Caco-2 (cell line): ENCODE data around the gene GLRA2. TPM values are rescaled to one million over a fixed set of nuclear protein-coding genes. Genes with fewer than 3 reads are reported as not detected.

ENCODE experiments used
- BruUV-seq: library from RNA; stranded (reverse); fragments of 400-500 nt; replicated peaks from 2 replicates; lab custom pipeline; 2021; lab: Mats Ljungman, UMichigan
- CTCF ChIA-PET: fragments of 300-600 bp; sonication (Branson Sonifier 250); formaldehyde crosslinking; loops from one replicate; lab custom pipeline; 2022; ENCODE audit warnings: antibody characterized with exemption; lab: Charles Lee
- POLR2A ChIA-PET: fragments of 300-600 bp; sonication (Branson Sonifier 250); formaldehyde crosslinking; loops from one replicate; lab custom pipeline; 2022; ENCODE audit warnings: antibody characterized with exemption; lab: Charles Lee
- DNase-seq, 2 experiments: peaks; one replicate each; pipeline versions ENCODE4 v3.0.0 to v3.0.0-alpha.2; 2020 to 2022
- H3K27me3 ChIP-seq: replicated peaks from 2 replicates; pipeline ENCODE4 v1.6.0; 2011; ENCODE audit warnings: low read length; ENCODE audit not compliant: control insufficient read depth, insufficient read depth
- H3K36me3 ChIP-seq: 2 replicates; pipeline ENCODE4 v1.5.1; 2011; ENCODE audit warnings: low read length; ENCODE audit not compliant: control insufficient read depth, insufficient read depth
- H3K4me1 ChIP-seq: fragments of 250-450 bp; sonication (Bioruptor Pico); 2 replicates; pipeline ENCODE4 v1.5.1; 2020; ENCODE audit warnings: mild to moderate bottlenecking
- H3K4me3 ChIP-seq: 2 replicates; pipeline ENCODE4 v1.5.1; 2011; ENCODE audit warnings: low read depth, mild to moderate bottlenecking, control low read depth, low read length
- H3K9me3 ChIP-seq: fragments of 250-450 bp; sonication (Bioruptor Pico); 2 replicates; pipeline ENCODE4 v1.5.1; 2020; ENCODE audit warnings: mild to moderate bottlenecking, moderate library complexity
- H3K27ac Mint-ChIP-seq: one replicate; pipeline ENCODE4 v1.8.0; 2022; ENCODE audit warnings: mixed read lengths; ENCODE audit not compliant: unreplicated experiment
- H3K27me3 Mint-ChIP-seq: one replicate; pipeline ENCODE4 v1.8.0; 2022; ENCODE audit warnings: mixed read lengths; ENCODE audit not compliant: insufficient read depth, unreplicated experiment
- H3K36me3 Mint-ChIP-seq: one replicate; pipeline ENCODE4 v1.8.0; 2022; ENCODE audit warnings: mild to moderate bottlenecking, mixed read lengths; ENCODE audit not compliant: insufficient read depth, unreplicated experiment
- H3K4me1 Mint-ChIP-seq: one replicate; pipeline ENCODE4 v1.8.0; 2022; ENCODE audit warnings: low read depth, mixed read lengths; ENCODE audit not compliant: unreplicated experiment
- H3K4me3 Mint-ChIP-seq: one replicate; pipeline ENCODE4 v1.8.0; 2022; ENCODE audit warnings: mild to moderate bottlenecking, moderate library complexity, mixed read lengths; ENCODE audit not compliant: unreplicated experiment
- H3K9me3 Mint-ChIP-seq: one replicate; pipeline ENCODE4 v1.8.0; 2022; ENCODE audit warnings: mixed read lengths; ENCODE audit not compliant: unreplicated experiment
- intact Hi-C: fragments of 100-400 bp; cut with micrococcal nuclease; formaldehyde crosslinking; loops from one replicate; pipeline ENCODE4 v1.10.0; 2022; ENCODE audit not compliant: unreplicated experiment
- total RNA-seq: library from RNA; stranded (reverse); gene quantifications from 2 replicates; pipeline ENCODE4 v1.2.3, GENCODE V29; 2022
- TF ChIP-seq, protein P1 (sequence below), 2 experiments: fragments of 200-600 bp in 1 of 2; IDR thresholded peaks; 1 replicate in 1 of 2; 2 replicates in 1 of 2; pipeline versions ENCODE4 v1.5.1 to v1.8.0; 2011 to 2022; ENCODE audit warnings: antibody characterized with exemption in 1 of 2, control low read depth in 1 of 2, inconsistent platforms in 1 of 2, low read depth in 1 of 2, low read length in 1 of 2, mild to moderate bottlenecking in 1 of 2, moderate library complexity in 1 of 2; ENCODE audit not compliant: insufficient read depth in 1 of 2, severe bottlenecking in 1 of 2, unreplicated experiment in 1 of 2

Gene GLRA2
- total RNA-seq, 1 experiment from 2014 or later, result not detected

DNA sequence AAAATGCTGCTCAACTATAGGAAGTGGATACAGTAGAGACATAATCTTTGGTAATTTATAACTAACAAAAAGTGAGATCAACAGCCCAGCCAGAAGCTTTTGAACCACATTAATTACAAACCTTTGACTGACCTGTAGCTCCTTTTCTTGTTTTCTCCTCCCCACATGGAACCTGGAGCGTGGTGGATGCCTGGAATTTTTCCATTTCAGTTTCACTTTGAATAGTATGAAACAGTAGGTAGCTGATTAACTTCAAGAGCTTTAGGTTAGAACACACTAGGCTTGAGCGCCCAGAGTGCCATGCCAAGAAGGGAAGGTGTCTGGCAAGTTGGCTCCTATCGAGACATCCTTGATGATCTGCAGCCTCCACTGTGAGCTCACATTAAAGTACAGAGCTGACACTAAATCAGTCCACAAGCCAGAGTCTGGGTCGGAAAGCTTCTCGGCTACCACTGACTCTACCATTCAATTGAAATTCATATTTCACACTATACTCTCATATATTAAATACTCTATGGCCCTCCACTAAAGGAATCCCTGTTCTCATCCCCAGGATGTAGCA lies 143.4 kb downstream of the GLRA2 start:
- Mint-ChIP-seq H3K4me3 (no peak overlapping the region), H3K4me1 (peaks cover 7% of the 10 kb centered on the region)
- TF ChIP-seq, protein P1, sequence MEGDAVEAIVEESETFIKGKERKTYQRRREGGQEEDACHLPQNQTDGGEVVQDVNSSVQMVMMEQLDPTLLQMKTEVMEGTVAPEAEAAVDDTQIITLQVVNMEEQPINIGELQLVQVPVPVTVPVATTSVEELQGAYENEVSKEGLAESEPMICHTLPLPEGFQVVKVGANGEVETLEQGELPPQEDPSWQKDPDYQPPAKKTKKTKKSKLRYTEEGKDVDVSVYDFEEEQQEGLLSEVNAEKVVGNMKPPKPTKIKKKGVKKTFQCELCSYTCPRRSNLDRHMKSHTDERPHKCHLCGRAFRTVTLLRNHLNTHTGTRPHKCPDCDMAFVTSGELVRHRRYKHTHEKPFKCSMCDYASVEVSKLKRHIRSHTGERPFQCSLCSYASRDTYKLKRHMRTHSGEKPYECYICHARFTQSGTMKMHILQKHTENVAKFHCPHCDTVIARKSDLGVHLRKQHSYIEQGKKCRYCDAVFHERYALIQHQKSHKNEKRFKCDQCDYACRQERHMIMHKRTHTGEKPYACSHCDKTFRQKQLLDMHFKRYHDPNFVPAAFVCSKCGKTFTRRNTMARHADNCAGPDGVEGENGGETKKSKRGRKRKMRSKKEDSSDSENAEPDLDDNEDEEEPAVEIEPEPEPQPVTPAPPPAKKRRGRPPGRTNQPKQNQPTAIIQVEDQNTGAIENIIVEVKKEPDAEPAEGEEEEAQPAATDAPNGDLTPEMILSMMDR (IDR thresholded peaks at IDR 0.05; ENCODE audit: insufficient read depth in 1 of 2, low read depth in 1 of 2, low read length in 1 of 2, severe bottlenecking in 1 of 2, unreplicated experiment in 1 of 2), result no peak

DNA sequence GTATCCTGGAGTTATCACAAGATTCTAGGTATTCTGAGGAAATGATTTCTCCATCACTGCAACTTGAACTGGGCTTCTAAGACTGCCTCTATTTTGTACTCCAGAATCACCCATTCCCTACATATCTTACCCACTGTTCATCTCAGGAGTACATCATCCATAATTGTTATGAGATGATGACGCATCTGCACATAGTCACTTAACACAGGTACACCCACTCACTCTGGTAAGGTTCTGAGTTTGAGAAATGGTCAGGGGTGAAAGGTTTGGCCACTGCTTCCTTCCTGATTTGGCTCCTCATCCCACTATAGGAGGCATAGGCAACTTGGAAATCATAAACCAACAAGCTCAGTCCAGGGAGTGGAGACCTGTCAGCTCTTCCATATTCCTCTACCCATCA lies 143.9 kb downstream of the GLRA2 start:
- ChIA-PET CTCF (no interaction called here), POLR2A (no interaction called here)
- Histone ChIP-seq H3K36me3 (no peaks in the 10 kb centered on the region), H3K27me3 (no peaks in the 10 kb centered on the region), H3K4me1 (peaks cover 15% of the 10 kb centered on the region; the same call in 1 of the 2 replicates), H3K4me3 (no peak overlapping the region), H3K9me3 (no peaks in the 10 kb centered on the region)
- BruUV-seq, result no TSS peak
- TF ChIP-seq, protein P1 (IDR thresholded peaks at IDR 0.05; ENCODE audit: insufficient read depth in 1 of 2, low read depth in 1 of 2, low read length in 1 of 2, severe bottlenecking in 1 of 2, unreplicated experiment in 1 of 2), result no peak
- intact Hi-C loops, result no loop called here
- DNase-seq, result no peak
- H3K27me3 Mint-ChIP-seq, result no peaks in the 10 kb centered on the region
- no peak overlapping the region for H3K4me3 Mint-ChIP-seq
- H3K36me3 Mint-ChIP-seq, result no peaks in the 10 kb centered on the region
- H3K4me1 Mint-ChIP-seq, result peaks cover 7% of the 10 kb centered on the region
- H3K9me3 Mint-ChIP-seq, result no peaks in the 10 kb centered on the region
- H3K27ac Mint-ChIP-seq, result no peak overlapping the region

More for the DNA sequence above, 143.4 kb downstream of the GLRA2 start:
- no peak for DNase-seq
- Histone ChIP-seq H3K4me3 (no peak overlapping the region), H3K9me3 (no peaks in the 10 kb centered on the region), H3K4me1 (peaks cover 15% of the 10 kb centered on the region; the same call in 1 of the 2 replicates), H3K27me3 (no peaks in the 10 kb centered on the region), H3K36me3 (no peaks in the 10 kb centered on the region)
- BruUV-seq, result no TSS peak
- intact Hi-C loops, result no loop called here
- no peak overlapping the region for H3K27ac Mint-ChIP-seq
- H3K36me3 Mint-ChIP-seq, result no peaks in the 10 kb centered on the region
- no peaks in the 10 kb centered on the region for H3K9me3 Mint-ChIP-seq
- CTCF ChIA-PET, result no interaction called here
- H3K27me3 Mint-ChIP-seq, result no peaks in the 10 kb centered on the region
- POLR2A ChIA-PET, result no interaction called here

DNA sequence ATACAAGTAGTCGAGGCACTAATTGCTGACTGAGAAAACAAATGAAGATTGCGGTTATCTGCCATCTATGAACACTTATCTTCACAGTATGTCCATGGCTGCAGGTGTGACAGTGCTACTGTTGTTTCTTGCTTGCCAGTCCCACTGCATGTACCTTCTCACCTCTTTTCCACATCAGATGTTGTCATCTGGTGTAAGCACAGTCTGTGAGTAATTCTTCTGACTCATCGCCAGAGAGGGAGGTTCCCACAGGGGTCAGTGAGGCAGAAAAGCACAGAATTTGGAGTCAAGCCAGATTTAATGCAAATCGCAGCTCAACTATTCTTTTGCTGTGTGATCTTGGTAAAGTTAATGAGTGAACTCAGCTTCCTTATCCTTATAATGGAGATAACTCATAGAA lies 144.4 kb downstream of the GLRA2 start:
- CTCF ChIA-PET, result no interaction called here
- Mint-ChIP-seq H3K9me3 (no peaks in the 10 kb centered on the region), H3K4me1 (peaks cover 7% of the 10 kb centered on the region), H3K4me3 (no peak overlapping the region), H3K27me3 (no peaks in the 10 kb centered on the region), H3K36me3 (no peaks in the 10 kb centered on the region), H3K27ac (no peak overlapping the region)
- H3K4me1 ChIP-seq, result peaks cover 15% of the 10 kb centered on the region; the same call in 1 of the 2 replicates
- H3K4me3 ChIP-seq, result no peak overlapping the region
- no TSS peak for BruUV-seq
- H3K9me3 ChIP-seq, result no peaks in the 10 kb centered on the region
- no peaks in the 10 kb centered on the region for H3K27me3 ChIP-seq
- no peaks in the 10 kb centered on the region for H3K36me3 ChIP-seq
- POLR2A ChIA-PET, result no interaction called here
- TF ChIP-seq, protein P1 (IDR thresholded peaks at IDR 0.05; ENCODE audit: insufficient read depth in 1 of 2, low read depth in 1 of 2, low read length in 1 of 2, severe bottlenecking in 1 of 2, unreplicated experiment in 1 of 2), result no peak
- intact Hi-C loops, result no loop called here
- DNase-seq, result no peak
